ENCODE results near the gene TIMP3. TPM values are rescaled to one million over a fixed set of nuclear protein-coding genes. Genes with fewer than 3 reads are reported as not detected.

The TIMP3 gene
- total RNA-seq, 1 experiment from 2014 or later: 14.1 TPM

- no peaks in the 10 kb centered on the region for H3K27me3 ChIP-seq (replicated peaks; ENCODE audit: insufficient read depth, low read depth, low read length, poor library complexity)
- DNase-seq (ENCODE audit: low spot score): no peak
- POLR2A ChIA-PET (ENCODE audit: low non-redundant PET): no interaction called here
- no peak overlapping the region for H3K27ac ChIP-seq (ENCODE audit: low read depth, low read length, poor library complexity, severe bottlenecking)
- H3K9me3 ChIP-seq (ENCODE audit: low read depth, low read length, poor library complexity, severe bottlenecking): no peaks in the 10 kb centered on the region
- CTCF ChIA-PET: no interaction called here
- TF ChIP-seq CTCF (conservative IDR thresholded peaks at IDR 0.05; ENCODE audit: low read depth, low read length) (no peak), EZH2 (IDR thresholded peaks at IDR 0.05; ENCODE audit: borderline replicate concordance, low read depth, low read length, poor library complexity, severe bottlenecking) (no peak)
- intact Hi-C loops (cut with micrococcal nuclease; ENCODE audit: unreplicated experiment): no loop called here
- no TSS peak for BruUV-seq (replicated peaks)
- no peak overlapping the region for H3K4me3 ChIP-seq (ENCODE audit: low read depth, low read length, poor library complexity, severe bottlenecking)
- H3K36me3 ChIP-seq (ENCODE audit: insufficient read depth, low read length, poor library complexity, severe bottlenecking): no peaks in the 10 kb centered on the region
- H3K4me1 ChIP-seq (ENCODE audit: insufficient read depth, low read length, poor library complexity, severe bottlenecking): no peaks in the 10 kb centered on the region
Observed at GRCh38 chr22:32814285-32814860, 12.9 kb downstream of the TIMP3 start.

GRCh38 chr22:32815059-32815458 lies 13.6 kb downstream of the TIMP3 start:
- DNase-seq (ENCODE audit: low spot score): no peak
- Histone ChIP-seq H3K4me3 (ENCODE audit: low read depth, low read length, poor library complexity, severe bottlenecking) (no peak overlapping the region), H3K4me1 (ENCODE audit: insufficient read depth, low read length, poor library complexity, severe bottlenecking) (no peaks in the 10 kb centered on the region), H3K27me3 (replicated peaks; ENCODE audit: insufficient read depth, low read depth, low read length, poor library complexity) (no peaks in the 10 kb centered on the region), H3K27ac (ENCODE audit: low read depth, low read length, poor library complexity, severe bottlenecking) (no peak overlapping the region), H3K36me3 (ENCODE audit: insufficient read depth, low read length, poor library complexity, severe bottlenecking) (no peaks in the 10 kb centered on the region), H3K9me3 (ENCODE audit: low read depth, low read length, poor library complexity, severe bottlenecking) (no peaks in the 10 kb centered on the region)
- no TSS peak for BruUV-seq (replicated peaks)
- intact Hi-C loops (cut with micrococcal nuclease; ENCODE audit: unreplicated experiment): no loop called here
- CTCF ChIA-PET: no interaction called here
- POLR2A ChIA-PET (ENCODE audit: low non-redundant PET): no interaction called here
- no peak for TF ChIP-seq EZH2 (IDR thresholded peaks at IDR 0.05; ENCODE audit: borderline replicate concordance, low read depth, low read length, poor library complexity, severe bottlenecking)
- TF ChIP-seq CTCF (conservative IDR thresholded peaks at IDR 0.05; ENCODE audit: low read depth, low read length): no peak

GRCh38 chr22:32815943-32816342 lies 14.4 kb downstream of the TIMP3 start:
- H3K9me3 ChIP-seq (ENCODE audit: low read depth, low read length, poor library complexity, severe bottlenecking): no peaks in the 10 kb centered on the region
- no peak for DNase-seq (ENCODE audit: low spot score)
- no peaks in the 10 kb centered on the region for H3K36me3 ChIP-seq (ENCODE audit: insufficient read depth, low read length, poor library complexity, severe bottlenecking)
- no peak overlapping the region for H3K4me3 ChIP-seq (ENCODE audit: low read depth, low read length, poor library complexity, severe bottlenecking)
- no peaks in the 10 kb centered on the region for H3K27me3 ChIP-seq (replicated peaks; ENCODE audit: insufficient read depth, low read depth, low read length, poor library complexity)
- CTCF ChIA-PET: no interaction called here
- TF ChIP-seq EZH2 (IDR thresholded peaks at IDR 0.05; ENCODE audit: borderline replicate concordance, low read depth, low read length, poor library complexity, severe bottlenecking): no peak
- H3K27ac ChIP-seq (ENCODE audit: low read depth, low read length, poor library complexity, severe bottlenecking): no peak overlapping the region
- H3K4me1 ChIP-seq (ENCODE audit: insufficient read depth, low read length, poor library complexity, severe bottlenecking): no peaks in the 10 kb centered on the region
- no TSS peak for BruUV-seq (replicated peaks)
- POLR2A ChIA-PET (ENCODE audit: low non-redundant PET): no interaction called here
- intact Hi-C loops (cut with micrococcal nuclease; ENCODE audit: unreplicated experiment): no loop called here

GRCh38 chr22:32817137-32817730 lies 15.7 kb downstream of the TIMP3 start:
- Histone ChIP-seq H3K27ac (ENCODE audit: low read depth, low read length, poor library complexity, severe bottlenecking) (no peak overlapping the region), H3K4me3 (ENCODE audit: low read depth, low read length, poor library complexity, severe bottlenecking) (no peak overlapping the region), H3K9me3 (ENCODE audit: low read depth, low read length, poor library complexity, severe bottlenecking) (no peaks in the 10 kb centered on the region), H3K4me1 (ENCODE audit: insufficient read depth, low read length, poor library complexity, severe bottlenecking) (no peaks in the 10 kb centered on the region), H3K36me3 (ENCODE audit: insufficient read depth, low read length, poor library complexity, severe bottlenecking) (no peaks in the 10 kb centered on the region), H3K27me3 (replicated peaks; ENCODE audit: insufficient read depth, low read depth, low read length, poor library complexity) (no peaks in the 10 kb centered on the region)
- ChIA-PET CTCF (no interaction called here), POLR2A (ENCODE audit: low non-redundant PET) (no interaction called here)
- TF ChIP-seq CTCF (conservative IDR thresholded peaks at IDR 0.05; ENCODE audit: low read depth, low read length): no peak
- no peak for TF ChIP-seq EZH2 (IDR thresholded peaks at IDR 0.05; ENCODE audit: borderline replicate concordance, low read depth, low read length, poor library complexity, severe bottlenecking)
- BruUV-seq (replicated peaks): no TSS peak
- intact Hi-C loops (cut with micrococcal nuclease; ENCODE audit: unreplicated experiment): no loop called here
- DNase-seq (ENCODE audit: low spot score): no peak

Measured in A673 (cell line).